RWPE1 (cell line): ENCODE results near the gene CBFA2T3.

Experiments
- CTCF ChIA-PET: fragments of 350-600 bp; sonication (Branson Sonifier 250); formaldehyde crosslinking; extraction: SDS; loops from one replicate; lab custom pipeline; 2021; lab: Yijun Ruan, JAX
- POLR2A ChIA-PET: fragments of 400-600 bp; formaldehyde crosslinking; extraction: SDS; loops from one replicate; lab custom pipeline; 2020; ENCODE audit warnings: antibody characterized with exemption; ENCODE audit not compliant: low non-redundant PET; lab: Yijun Ruan, JAX
- DNase-seq: peaks from one replicate; pipeline ENCODE4 v3.0.0; 2012; ENCODE audit warnings: low spot score
- H3K27ac ChIP-seq: fragments of 450-650 bp; 2 replicates; pipeline ENCODE4 v1.5.1; 2017
- CTCF ChIP-seq: fragments of 450-650 bp; conservative IDR thresholded peaks from 2 replicates; pipeline ENCODE4 v1.5.1; 2017; ENCODE audit warnings: low read depth, mild to moderate bottlenecking

The CBFA2T3 gene

GRCh38 chr16:88882358-88883030, 94.5 kb downstream of the CBFA2T3 start:
- no peak for DNase-seq
- TF ChIP-seq CTCF, result no peak
- peak overlapping the region; percentile 60 for H3K27ac ChIP-seq
- ChIA-PET POLR2A (no interaction called here), CTCF (interaction anchor here (0.9 kb wide), 1 partner anchor 15 kb away, joined by 3 read pairs; no protein-coding TSS in a partner anchor)

GRCh38 chr16:88881675-88882357, 95.2 kb downstream of the CBFA2T3 start:
- TF ChIP-seq CTCF, result no peak
- POLR2A ChIA-PET, result no interaction called here
- CTCF ChIA-PET, result interaction anchor here (0.6 to 0.9 kb wide), 2 partner anchors 16 to 287 kb away, joined by 3 read pairs; no protein-coding TSS in a partner anchor
- H3K27ac ChIP-seq, result peak overlapping the region; percentile 60
- no peak for DNase-seq

- no peak for TF ChIP-seq CTCF
- ChIA-PET POLR2A (no interaction called here), CTCF (interaction anchor here (0.6 kb wide), 2 partner anchors 209 to 288 kb away, joined by 3 read pairs; no protein-coding TSS in a partner anchor)
- H3K27ac ChIP-seq, result no peak overlapping the region; the same call in 1 of the 2 replicates
- DNase-seq, result no peak
These were observed 95.9 kb downstream of the CBFA2T3 start for GRCh38 chr16:88881007-88881615.

- no peak for TF ChIP-seq CTCF
- ChIA-PET POLR2A (interaction anchor here (0.8 kb wide), 1 partner anchor 337 kb away, joined by 3 read pairs; the partner anchor contains the start of gene ZNF778), CTCF (interaction anchor here (0.6 kb wide), 1 partner anchor 210 kb away, joined by 3 read pairs; no protein-coding TSS in a partner anchor)
- DNase-seq, result no peak
- H3K27ac ChIP-seq, result no peak overlapping the region
These were observed 96.6 kb downstream of the CBFA2T3 start for GRCh38 chr16:88880226-88881006.

GRCh38 chr16:88879788-88880055, 97.3 kb downstream of the CBFA2T3 start:
- no peak for DNase-seq
- CTCF ChIA-PET, result no interaction called here
- H3K27ac ChIP-seq, result no peak overlapping the region
- POLR2A ChIA-PET, result interaction anchor here (0.8 kb wide), 1 partner anchor 338 kb away, joined by 3 read pairs; the partner anchor contains the start of gene ZNF778
- TF ChIP-seq CTCF, result no peak
